Activated naive CD4-positive, alpha-beta T cell treated with anti-CD3 and anti-CD28 coated beads for 36 hours (primary cell): Measurements from ENCODE around the gene SORCS1. TPM values are rescaled to one million over a fixed set of nuclear protein-coding genes. Genes with fewer than 3 reads are reported as not detected.

ENCODE experiments used
- CTCF ChIA-PET: fragments of 350-600 bp; sonication (Branson Sonifier 250); formaldehyde crosslinking; loops from one replicate; lab custom pipeline; 2021; ENCODE audit warnings: antibody characterized with exemption; lab: Charles Lee
- DNase-seq: peaks from one replicate; pipeline ENCODE4 v3.0.0-alpha.2; 2020
- H3K27ac Mint-ChIP-seq: one replicate; pipeline ENCODE4 v1.8.0; 2021; ENCODE audit warnings: mild to moderate bottlenecking, mixed read lengths
- H3K27me3 Mint-ChIP-seq: one replicate; pipeline ENCODE4 v1.8.0; 2021; ENCODE audit warnings: low read depth, mixed read lengths
- H3K36me3 Mint-ChIP-seq: one replicate; pipeline ENCODE4 v1.8.0; 2021; ENCODE audit warnings: low read depth, mixed read lengths
- H3K4me1 Mint-ChIP-seq: one replicate; pipeline ENCODE4 v1.8.0; 2021; ENCODE audit warnings: low read depth, mixed read lengths
- H3K4me3 Mint-ChIP-seq: one replicate; pipeline ENCODE4 v1.8.0; 2021; ENCODE audit warnings: mild to moderate bottlenecking, moderate library complexity, mixed read lengths
- H3K9me3 Mint-ChIP-seq: one replicate; pipeline ENCODE4 v1.8.0; 2021; ENCODE audit warnings: mixed read lengths
- intact Hi-C: fragments of 100-400 bp; cut with micrococcal nuclease; formaldehyde crosslinking; loops from one replicate; pipeline ENCODE4 v1.15.1; 2023
- total RNA-seq, 2 experiments: library from RNA; stranded (reverse); gene quantifications; one replicate each; pipeline ENCODE4 v1.2.3, GENCODE V29; 2021

The SORCS1 gene
- total RNA-seq, 2 experiments from 2014 or later, result not detected

DNA sequence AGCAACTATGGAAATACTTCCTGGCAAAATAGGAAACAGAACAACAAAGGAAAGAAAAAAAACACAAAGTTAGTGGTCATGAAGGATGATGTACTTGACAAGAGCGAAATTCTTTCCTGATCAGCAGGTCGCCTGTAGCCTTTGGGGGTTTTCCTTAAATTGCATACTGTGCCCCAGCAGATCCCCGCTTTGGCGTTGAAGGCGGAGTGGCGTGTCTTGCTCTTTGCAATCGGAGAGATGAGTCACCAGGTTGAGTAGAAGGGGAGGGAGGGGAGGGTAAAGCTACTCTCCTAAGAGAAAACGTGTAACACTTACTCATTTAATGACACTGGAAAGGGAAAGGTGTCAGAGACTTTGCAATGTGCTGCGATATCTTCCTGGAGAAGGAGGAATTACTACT is 587.2 kb downstream of the SORCS1 start:
- CTCF ChIA-PET, result no interaction called here
- H3K36me3 Mint-ChIP-seq, result no peaks in the 10 kb centered on the region
- H3K27ac Mint-ChIP-seq, result no peak overlapping the region
- H3K9me3 Mint-ChIP-seq, result no peaks in the 10 kb centered on the region
- no peak overlapping the region for H3K4me3 Mint-ChIP-seq
- no peak for DNase-seq
- intact Hi-C loops, result no loop called here
- H3K27me3 Mint-ChIP-seq, result peaks cover 9% of the 10 kb centered on the region
- H3K4me1 Mint-ChIP-seq, result no peaks in the 10 kb centered on the region

GRCh38 chr10:106576534-106576933 is 588.0 kb downstream of the SORCS1 start:
- no peak overlapping the region for H3K4me3 Mint-ChIP-seq
- no peaks in the 10 kb centered on the region for H3K4me1 Mint-ChIP-seq
- peaks cover 9% of the 10 kb centered on the region for H3K27me3 Mint-ChIP-seq
- intact Hi-C loops, result no loop called here
- DNase-seq, result no peak
- CTCF ChIA-PET, result no interaction called here
- H3K9me3 Mint-ChIP-seq, result no peaks in the 10 kb centered on the region
- H3K36me3 Mint-ChIP-seq, result no peaks in the 10 kb centered on the region
- no peak overlapping the region for H3K27ac Mint-ChIP-seq

- Mint-ChIP-seq H3K4me1 (no peaks in the 10 kb centered on the region), H3K9me3 (no peaks in the 10 kb centered on the region), H3K27ac (no peak overlapping the region), H3K36me3 (no peaks in the 10 kb centered on the region), H3K4me3 (no peak overlapping the region), H3K27me3 (peaks cover 9% of the 10 kb centered on the region)
- CTCF ChIA-PET, result no interaction called here
- DNase-seq, result no peak
- intact Hi-C loops, result no loop called here
Observed at GRCh38 chr10:106573106-106573505, 591.4 kb downstream of the SORCS1 start.

- CTCF ChIA-PET, result interaction anchor here (0.7 to 0.8 kb wide), 2 partner anchors 47 to 638 kb away, joined by 3 read pairs; no protein-coding TSS in a partner anchor
- Mint-ChIP-seq H3K27ac (no peak overlapping the region), H3K27me3 (peaks cover 8% of the 10 kb centered on the region), H3K9me3 (no peaks in the 10 kb centered on the region), H3K36me3 (no peaks in the 10 kb centered on the region), H3K4me1 (no peaks in the 10 kb centered on the region), H3K4me3 (no peak overlapping the region)
- intact Hi-C loops, result no loop called here
- no peak for DNase-seq
Observed at GRCh38 chr10:106571192-106571946, 593.1 kb downstream of the SORCS1 start.

- H3K9me3 Mint-ChIP-seq, result no peaks in the 10 kb centered on the region
- no peaks in the 10 kb centered on the region for H3K36me3 Mint-ChIP-seq
- CTCF ChIA-PET, result interaction anchor here (0.8 kb wide), 1 partner anchor 46 kb away, joined by 3 read pairs; no protein-coding TSS in a partner anchor
- no peak overlapping the region for H3K27ac Mint-ChIP-seq
- H3K27me3 Mint-ChIP-seq, result no peaks in the 10 kb centered on the region
- H3K4me1 Mint-ChIP-seq, result no peaks in the 10 kb centered on the region
- no peak for DNase-seq
- no peak overlapping the region for H3K4me3 Mint-ChIP-seq
- intact Hi-C loops, result no loop called here
Observed at GRCh38 chr10:106570268-106570667, 594.2 kb downstream of the SORCS1 start.

DNA sequence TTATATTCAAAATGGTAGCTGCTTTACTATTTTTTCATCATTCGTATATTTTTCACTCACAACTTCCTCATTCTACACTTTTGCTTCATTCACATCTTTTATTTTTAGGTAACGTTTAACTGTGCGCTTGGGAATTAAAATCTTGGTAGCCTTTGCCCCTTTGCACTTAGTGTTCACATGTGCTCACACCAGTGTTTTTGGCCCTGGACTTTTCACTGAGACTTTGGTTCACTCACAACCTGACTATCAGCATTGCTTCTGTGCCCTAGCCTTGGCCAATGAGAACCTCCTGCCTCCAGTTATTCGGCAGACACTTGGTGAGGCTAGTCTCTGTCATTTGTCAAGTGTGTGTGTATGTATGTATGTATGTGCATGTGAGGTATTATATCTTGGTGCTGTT is 596.9 kb downstream of the SORCS1 start:
- intact Hi-C loops, result no loop called here
- H3K4me1 Mint-ChIP-seq, result no peaks in the 10 kb centered on the region
- no peaks in the 10 kb centered on the region for H3K36me3 Mint-ChIP-seq
- H3K4me3 Mint-ChIP-seq, result no peak overlapping the region
- peaks cover 2% of the 10 kb centered on the region for H3K9me3 Mint-ChIP-seq
- no peak overlapping the region for H3K27ac Mint-ChIP-seq
- CTCF ChIA-PET, result no interaction called here
- no peak for DNase-seq
- H3K27me3 Mint-ChIP-seq, result peaks cover 3% of the 10 kb centered on the region

GRCh38 chr10:106566873-106567272 is 597.6 kb downstream of the SORCS1 start:
- Mint-ChIP-seq H3K27me3 (peaks cover 3% of the 10 kb centered on the region), H3K36me3 (no peaks in the 10 kb centered on the region), H3K9me3 (peaks cover 2% of the 10 kb centered on the region), H3K27ac (no peak overlapping the region), H3K4me1 (no peaks in the 10 kb centered on the region), H3K4me3 (no peak overlapping the region)
- CTCF ChIA-PET, result no interaction called here
- intact Hi-C loops, result no loop called here
- no peak for DNase-seq

- peaks cover 2% of the 10 kb centered on the region for H3K9me3 Mint-ChIP-seq
- H3K4me1 Mint-ChIP-seq, result no peaks in the 10 kb centered on the region
- no peaks in the 10 kb centered on the region for H3K36me3 Mint-ChIP-seq
- H3K4me3 Mint-ChIP-seq, result no peak overlapping the region
- H3K27ac Mint-ChIP-seq, result no peak overlapping the region
- DNase-seq, result no peak
- CTCF ChIA-PET, result interaction anchor here (0.9 kb wide), 1 partner anchor 59 kb away, joined by 3 read pairs; no protein-coding TSS in a partner anchor
- peaks cover 3% of the 10 kb centered on the region for H3K27me3 Mint-ChIP-seq
- intact Hi-C loops, result no loop called here
Observed at GRCh38 chr10:106565546-106565945, 599.0 kb downstream of the SORCS1 start.

DNA sequence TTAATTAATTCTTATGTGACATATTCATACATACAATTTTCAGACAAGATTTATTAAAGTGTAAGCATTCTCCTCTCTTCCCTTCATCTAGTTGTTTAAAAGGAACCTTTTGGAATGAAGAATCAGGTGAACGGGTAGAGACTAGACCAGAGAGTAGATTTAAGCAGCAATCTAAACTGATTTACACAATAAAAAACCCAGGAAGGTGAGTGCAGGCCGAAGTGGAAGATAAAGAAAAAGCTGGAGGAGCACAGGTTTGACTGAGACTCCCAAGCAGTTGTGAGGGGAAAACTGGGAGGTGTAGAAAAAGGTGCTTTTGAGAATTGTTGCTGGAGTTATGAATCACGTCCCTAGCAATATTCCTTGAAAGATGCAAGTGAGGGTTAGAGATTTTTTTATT is 601.1 kb downstream of the SORCS1 start:
- no peak overlapping the region for H3K4me3 Mint-ChIP-seq
- CTCF ChIA-PET, result no interaction called here
- no peaks in the 10 kb centered on the region for H3K4me1 Mint-ChIP-seq
- peaks cover 2% of the 10 kb centered on the region for H3K9me3 Mint-ChIP-seq
- peaks cover 3% of the 10 kb centered on the region for H3K27me3 Mint-ChIP-seq
- no peak overlapping the region for H3K27ac Mint-ChIP-seq
- intact Hi-C loops, result no loop called here
- H3K36me3 Mint-ChIP-seq, result no peaks in the 10 kb centered on the region
- DNase-seq, result no peak

DNA sequence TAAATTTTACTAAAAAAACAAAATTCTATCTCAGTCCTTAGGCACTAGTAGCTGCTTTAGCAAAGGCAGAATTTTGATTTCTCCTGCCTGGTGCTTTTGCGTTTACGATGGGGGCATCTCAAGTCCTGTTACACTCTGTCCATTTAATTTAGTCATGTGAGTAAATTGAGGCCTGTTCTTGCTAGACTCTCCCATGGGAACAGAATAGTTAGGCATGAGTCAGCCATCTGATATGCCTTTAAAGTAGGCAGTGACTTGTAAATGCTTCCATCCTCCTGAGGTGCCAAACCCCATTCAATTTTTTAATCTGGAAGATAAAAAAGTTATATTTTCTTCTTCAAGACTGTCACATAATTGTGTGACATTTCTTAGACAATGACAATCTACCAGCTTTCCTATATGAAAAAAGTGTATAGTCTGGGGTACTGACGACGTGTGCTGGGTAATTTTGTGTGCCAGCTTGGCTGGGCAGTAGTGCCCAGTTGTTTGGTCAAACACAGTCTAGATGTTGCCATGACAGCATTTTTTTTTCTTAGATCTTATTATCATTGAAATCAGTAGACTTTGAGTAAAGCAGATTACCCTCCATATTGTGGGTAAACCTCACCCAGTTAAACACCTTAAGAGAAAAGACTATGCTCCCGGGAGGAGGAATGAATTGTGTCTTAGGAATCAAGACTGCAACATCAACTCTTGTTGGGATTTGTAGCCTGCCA is 603.4 kb downstream of the SORCS1 start:
- Mint-ChIP-seq H3K4me3 (no peak overlapping the region), H3K27me3 (peaks cover 3% of the 10 kb centered on the region), H3K4me1 (no peaks in the 10 kb centered on the region), H3K36me3 (no peaks in the 10 kb centered on the region), H3K27ac (no peak overlapping the region), H3K9me3 (peaks cover 2% of the 10 kb centered on the region)
- intact Hi-C loops, result no loop called here
- CTCF ChIA-PET, result no interaction called here
- no peak for DNase-seq

GRCh38 chr10:106559442-106559841 is 605.1 kb downstream of the SORCS1 start:
- CTCF ChIA-PET, result no interaction called here

GRCh38 chr10:106557951-106558733 is 606.4 kb downstream of the SORCS1 start:
- Mint-ChIP-seq H3K4me3 (no peak overlapping the region), H3K9me3 (no peaks in the 10 kb centered on the region), H3K4me1 (no peaks in the 10 kb centered on the region), H3K36me3 (no peaks in the 10 kb centered on the region), H3K27ac (no peak overlapping the region), H3K27me3 (no peaks in the 10 kb centered on the region)
- intact Hi-C loops, result no loop called here
- DNase-seq, result no peak
- CTCF ChIA-PET, result no interaction called here

More at GRCh38 chr10:106559442-106559841, 605.1 kb downstream of the SORCS1 start:
- no peaks in the 10 kb centered on the region for H3K4me1 Mint-ChIP-seq
- intact Hi-C loops, result no loop called here
- H3K4me3 Mint-ChIP-seq, result no peak overlapping the region
- no peak for DNase-seq
- no peaks in the 10 kb centered on the region for H3K36me3 Mint-ChIP-seq
- H3K9me3 Mint-ChIP-seq, result peaks cover 2% of the 10 kb centered on the region
- H3K27me3 Mint-ChIP-seq, result peaks cover 3% of the 10 kb centered on the region
- no peak overlapping the region for H3K27ac Mint-ChIP-seq
